Aorta (tissue), 5 donors: Measurements from ENCODE around the gene TTLL8. TPM values are rescaled to one million over a fixed set of nuclear protein-coding genes. Genes with fewer than 3 reads are reported as not detected.
"Not testable (repeated sequence)": the region's sequence is repeated elsewhere in the genome, so short reads cannot be mapped to it uniquely, and the experiment has no call there.

Experiments used
- ATAC-seq: fragments of 200-7000 bp; cut with Tn5 transposase; one replicate; pipeline ENCODE4 v1.9.1; 2022; ENCODE audit warnings: moderate library complexity; ENCODE audit not compliant: low FRiP score
- DNase-seq, 2 donors: peaks; one replicate each; pipeline ENCODE4 v3.0.0-alpha.2; 2020
- H3K27ac ChIP-seq, 2 donors: one replicate each; pipeline ENCODE4 v1.5.1; 2013; ENCODE audit warnings: low read length in 2 of 2, mild to moderate bottlenecking in 2 of 2, moderate library complexity in 2 of 2, control low read depth in 1 of 2, inconsistent platforms in 1 of 2, low read depth in 1 of 2
- H3K27me3 ChIP-seq, 2 donors: one replicate each; pipeline ENCODE4 v1.6.1; 2013; ENCODE audit warnings: control low read depth in 1 of 2, low read length in 1 of 2, mild to moderate bottlenecking in 1 of 2, moderate library complexity in 1 of 2; ENCODE audit not compliant: insufficient read depth in 2 of 2, control insufficient read depth in 1 of 2
- H3K36me3 ChIP-seq, 2 donors: one replicate each; pipeline ENCODE4 v1.6.1; 2013; ENCODE audit warnings: control low read depth in 1 of 2, low read length in 1 of 2, mild to moderate bottlenecking in 1 of 2; ENCODE audit not compliant: insufficient read depth in 2 of 2, control insufficient read depth in 1 of 2
- H3K4me1 ChIP-seq, 2 donors: one replicate each; pipeline ENCODE4 v1.6.1; 2013; ENCODE audit warnings: low read length in 2 of 2, control low read depth in 1 of 2, mild to moderate bottlenecking in 1 of 2, moderate library complexity in 1 of 2; ENCODE audit not compliant: insufficient read depth in 2 of 2, control insufficient read depth in 1 of 2
- H3K4me3 ChIP-seq, 2 donors: one replicate each; pipeline ENCODE4 v1.5.1; 2013; ENCODE audit warnings: low read length in 2 of 2, control low read depth in 1 of 2, mild to moderate bottlenecking in 1 of 2
- H3K9me3 ChIP-seq: one replicate; pipeline ENCODE4 v1.6.1; 2013; ENCODE audit warnings: mild to moderate bottlenecking, low read length; ENCODE audit not compliant: control insufficient read depth
- WGBS, 2 donors: extraction: QIAGEN DNeasy Blood & Tissue Kit; methylation state at CpG; one replicate each; pipeline ENCODE4 v1.1.7; 2013; 5-methylcytosine and 5-hydroxymethylcytosine counted together
- intact Hi-C, 2 donors: fragments of 100-400 bp; cut with DNase I; formaldehyde crosslinking; loops; one replicate each; pipeline versions ENCODE4 v1.14.2 to v1.15.0; 2022
- polyA plus RNA-seq, 2 donors: library from polyadenylated mRNA; stranded (reverse); fragments of 200-250 nt; gene quantifications; one replicate each; pipeline ENCODE4 v1.2.3, GENCODE V29; 2013
- total RNA-seq, 2 donors: library from RNA; stranded (reverse); fragmentation: NEBNext Ultra II Directional; extraction: Animal tissue kit (Norgen Biotek cat#: 25700); gene quantifications; one replicate each; pipeline ENCODE4 v1.2.1, GENCODE V29; 2021
- donor health status: healthy with polysubstance abuse.
- donor health status: Bipolar disorder and iron deficiency.
- donor health status: DM: no; HTN: no; CAD: no.
- donor health status: DM: no; HTN: no; CAD: no.
- donor health status: DM: yes; HTN: yes; CAD: no.

The TTLL8 gene
- total and polyA plus RNA-seq, 4 donors, result not detected

DNA sequence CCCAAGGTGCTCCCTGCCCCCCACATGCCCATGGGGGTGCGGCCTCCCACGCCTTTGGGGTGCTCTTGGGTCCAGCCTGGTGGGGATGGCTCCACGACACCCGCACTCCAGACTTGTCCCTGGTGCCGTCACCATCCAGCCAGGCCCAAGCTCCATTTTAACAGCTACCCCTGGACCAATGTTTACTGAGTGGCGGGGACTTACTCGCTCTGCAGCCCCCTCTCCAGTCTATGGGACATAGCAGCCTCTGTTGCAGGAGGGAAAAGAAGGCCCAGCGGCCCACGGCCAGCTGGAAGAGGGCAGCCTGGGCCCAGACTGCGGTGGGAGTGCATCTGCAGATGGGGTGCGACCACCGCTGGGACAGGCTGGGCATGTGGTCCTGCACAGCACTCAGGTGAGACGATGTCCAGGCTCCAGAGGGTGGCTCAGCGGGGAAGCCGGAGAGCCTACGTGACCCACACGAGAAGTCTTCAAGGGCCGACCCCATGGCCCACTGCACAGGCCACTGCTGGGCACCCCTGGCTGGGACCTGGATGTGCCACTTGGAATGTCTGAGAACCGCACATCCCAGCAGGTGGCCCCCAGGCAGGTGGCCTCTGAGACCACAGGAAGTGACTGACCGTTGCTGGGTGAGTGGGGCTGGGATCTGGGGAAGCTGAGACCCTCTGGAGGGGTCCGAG is 63.6 kb downstream of the TTLL8 start:
- intact Hi-C loops, result no loop called here
- peak; percentile 5 for ATAC-seq

DNA sequence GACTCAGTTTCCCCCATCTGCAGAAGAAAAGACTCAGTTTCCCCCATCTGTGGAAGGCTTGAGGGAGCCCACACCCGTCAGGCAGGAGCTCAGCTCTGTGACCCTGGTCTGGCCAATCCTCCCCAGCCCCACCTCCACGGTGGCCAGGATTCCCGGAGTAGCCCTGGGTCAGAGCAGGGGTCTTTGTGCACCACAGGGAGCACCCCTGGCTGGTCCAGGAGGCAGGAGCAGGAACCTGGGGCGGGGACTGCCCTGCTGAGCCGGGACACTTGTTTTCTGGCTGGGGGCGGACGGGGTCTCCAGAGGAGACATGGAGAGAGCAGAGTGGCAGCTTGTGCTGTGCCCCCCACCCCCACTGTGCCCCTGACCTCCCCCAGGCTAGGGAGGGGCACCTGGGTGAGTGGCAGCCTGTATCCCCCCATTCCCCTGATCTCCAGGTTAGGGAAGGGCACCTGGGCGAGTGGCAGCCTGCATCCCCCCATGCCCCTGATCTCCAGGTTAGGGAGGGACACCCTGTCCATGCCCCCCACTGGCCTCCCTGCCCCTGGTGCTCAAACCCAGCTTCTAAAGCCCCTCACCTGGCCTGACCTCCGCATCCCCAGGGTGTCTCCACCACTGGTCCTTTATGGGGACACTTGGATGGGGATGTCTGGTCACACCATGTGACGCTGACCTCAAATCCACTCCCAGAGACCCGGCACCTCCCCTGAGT is 64.3 kb downstream of the TTLL8 start:
- intact Hi-C loops, result no loop called here
- Histone ChIP-seq H3K4me1 (no peaks in the 10 kb centered on the region), H3K27me3 (no peaks in the 10 kb centered on the region), H3K36me3 (no peaks in the 10 kb centered on the region), H3K4me3 (no peak overlapping the region), H3K27ac (no peak overlapping the region), H3K9me3 (peaks cover 2% of the 10 kb centered on the region)
- DNase-seq (peak in 1 of 2 donors; percentile 52), ATAC-seq (no peak)
- WGBS, 2 donors, result 72 to 76% methylated on average over 10 to 11 of the region's 11 CpGs

More for the DNA sequence above, 63.6 kb downstream of the TTLL8 start:
- Histone ChIP-seq H3K36me3 (no peaks in the 10 kb centered on the region), H3K27ac (no peak overlapping the region), H3K4me1 (no peaks in the 10 kb centered on the region), H3K4me3 (no peak overlapping the region), H3K9me3 (peaks cover 2% of the 10 kb centered on the region), H3K27me3 (no peaks in the 10 kb centered on the region)
- 94% methylated on average over 21 of the region's 21 CpGs for WGBS, 2 donors
- DNase-seq, result peak; percentile 41 to 67

DNA sequence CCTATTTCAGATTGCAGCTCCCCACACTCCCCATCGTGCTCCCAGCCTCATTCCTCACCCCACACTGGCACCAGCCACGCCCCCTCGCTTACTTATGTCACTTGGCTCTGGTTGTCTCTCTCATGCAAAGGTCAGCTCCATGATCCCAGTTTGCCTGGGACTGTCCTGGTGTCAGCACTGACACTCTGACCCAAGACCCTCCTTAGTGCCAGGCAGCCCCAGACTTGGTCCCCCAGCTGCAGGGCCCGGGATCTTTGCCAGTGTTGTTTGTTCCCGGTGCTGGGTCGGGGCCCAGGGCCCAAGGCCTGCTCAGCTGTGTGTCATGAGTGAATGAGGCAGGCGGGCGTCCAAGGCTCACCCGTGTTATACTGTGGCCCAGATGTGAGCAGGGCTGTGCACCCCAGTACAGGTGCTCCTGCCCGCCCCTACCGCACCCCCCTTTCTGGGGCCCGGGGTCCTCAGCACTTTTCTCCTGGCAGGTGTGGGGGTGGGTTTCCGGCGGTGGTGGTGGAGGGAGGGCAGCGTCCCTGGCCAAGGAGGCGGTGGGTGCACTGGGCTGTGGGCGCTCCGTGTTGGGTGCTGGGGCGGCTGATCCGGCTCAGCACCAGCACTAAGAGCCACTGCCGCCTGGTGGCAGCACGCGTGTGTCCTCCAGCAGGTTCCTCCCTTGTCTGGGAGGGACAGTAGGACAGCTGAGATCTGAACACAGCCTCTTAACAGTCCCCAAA is 65.0 kb downstream of the TTLL8 start:
- Histone ChIP-seq H3K9me3 (peaks cover 2% of the 10 kb centered on the region), H3K4me3 (no peak overlapping the region), H3K4me1 (no peaks in the 10 kb centered on the region), H3K36me3 (no peaks in the 10 kb centered on the region), H3K27me3 (no peaks in the 10 kb centered on the region), H3K27ac (no peak overlapping the region)
- peak; percentile 81 to 84 for DNase-seq
- intact Hi-C loops, result no loop called here
- ATAC-seq, result peak; percentile 56
- 27 to 29% methylated on average over 22 to 23 of the region's 23 CpGs for WGBS, 2 donors

DNA sequence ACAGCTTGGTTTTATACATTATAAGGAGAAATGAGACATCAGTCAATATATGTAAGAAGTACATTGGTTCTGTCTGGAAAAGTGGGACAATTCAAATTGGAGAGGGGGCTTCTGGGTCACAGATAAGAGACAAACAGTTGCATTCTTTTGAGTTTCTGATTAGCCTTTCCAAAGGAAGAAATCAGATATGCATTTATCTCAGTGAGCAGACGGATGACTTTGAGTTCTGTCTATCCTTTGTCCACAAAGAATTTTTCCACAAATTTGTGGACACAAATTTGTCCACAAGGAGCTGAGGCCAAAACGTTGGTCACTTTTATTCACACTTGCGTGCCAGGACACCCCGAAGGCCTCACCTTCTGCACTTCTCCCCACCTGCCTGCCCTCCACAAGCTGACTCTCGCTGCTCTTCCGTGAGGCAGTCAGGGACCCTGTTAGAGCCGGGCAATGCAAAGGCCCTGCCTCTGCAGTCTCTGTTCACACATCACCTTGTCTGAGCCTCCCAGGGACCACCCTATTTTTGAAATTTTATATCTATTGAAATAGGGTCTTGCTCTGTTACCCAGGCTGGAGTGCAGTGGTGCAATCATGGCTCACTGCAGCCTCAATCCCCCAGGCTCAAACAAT is 66.1 kb downstream of the TTLL8 start:
- H3K4me3 ChIP-seq, result no peak overlapping the region
- DNase-seq, result peak in 1 of 2 donors; percentile 5
- H3K27ac ChIP-seq, result no peak overlapping the region
- H3K9me3 ChIP-seq, result peaks cover 2% of the 10 kb centered on the region
- H3K36me3 ChIP-seq, result no peaks in the 10 kb centered on the region
- no peaks in the 10 kb centered on the region for H3K4me1 ChIP-seq
- H3K27me3 ChIP-seq, result no peaks in the 10 kb centered on the region
- intact Hi-C loops, result no loop called here
- 85 to 90% methylated on average over 7 of the region's 7 CpGs for WGBS, 2 donors
- ATAC-seq, result no peak

DNA sequence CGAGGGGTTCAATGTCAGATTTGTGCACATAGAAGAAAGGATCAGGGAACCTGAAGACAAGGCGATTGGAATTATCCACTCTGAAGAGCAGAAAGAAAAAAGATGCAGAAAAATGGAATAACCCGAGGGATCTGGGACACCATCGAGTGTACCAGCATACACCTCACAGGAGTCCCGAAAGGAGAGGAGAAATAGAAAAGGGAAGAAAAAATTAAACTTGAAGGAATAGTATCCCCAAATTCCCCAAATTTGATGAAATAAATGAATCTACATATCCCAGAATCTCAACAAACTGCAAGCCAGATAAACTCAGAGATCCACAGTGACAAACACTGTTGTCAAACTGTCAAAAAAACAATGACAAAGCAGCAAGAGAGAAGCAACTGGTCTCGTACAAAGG is 66.9 kb downstream of the TTLL8 start:
- Histone ChIP-seq H3K36me3 (no peaks in the 10 kb centered on the region), H3K9me3 (peaks cover 2% of the 10 kb centered on the region), H3K27me3 (no peaks in the 10 kb centered on the region), H3K4me3 (no peak overlapping the region), H3K4me1 (no peaks in the 10 kb centered on the region), H3K27ac (no peak overlapping the region)
- DNase-seq, result no peak
- intact Hi-C loops, result no loop called here
- no peak for ATAC-seq
- 90 to 91% methylated on average over 6 of the region's 6 CpGs for WGBS, 2 donors

DNA sequence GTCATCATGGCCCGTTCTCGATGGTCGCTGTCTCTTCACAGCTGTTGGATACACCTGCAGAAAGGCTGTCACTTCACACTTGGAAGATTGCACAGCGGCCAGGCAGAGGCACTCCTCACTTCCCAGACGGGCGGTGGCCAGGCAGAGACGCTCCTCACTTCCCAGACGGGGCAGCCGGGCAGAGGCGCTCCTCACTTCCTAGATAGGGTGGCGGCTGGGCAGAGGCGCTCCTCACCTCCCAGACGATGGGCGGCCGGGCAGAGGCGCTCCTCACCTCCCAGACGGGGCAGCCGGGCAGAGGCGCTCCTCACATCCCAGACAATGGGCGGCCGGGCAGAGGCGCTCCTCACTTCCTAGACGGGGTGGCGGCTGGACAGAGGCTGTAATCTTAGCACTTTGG is 68.3 kb downstream of the TTLL8 start:
- intact Hi-C loops, result not testable (repeated sequence)

DNA sequence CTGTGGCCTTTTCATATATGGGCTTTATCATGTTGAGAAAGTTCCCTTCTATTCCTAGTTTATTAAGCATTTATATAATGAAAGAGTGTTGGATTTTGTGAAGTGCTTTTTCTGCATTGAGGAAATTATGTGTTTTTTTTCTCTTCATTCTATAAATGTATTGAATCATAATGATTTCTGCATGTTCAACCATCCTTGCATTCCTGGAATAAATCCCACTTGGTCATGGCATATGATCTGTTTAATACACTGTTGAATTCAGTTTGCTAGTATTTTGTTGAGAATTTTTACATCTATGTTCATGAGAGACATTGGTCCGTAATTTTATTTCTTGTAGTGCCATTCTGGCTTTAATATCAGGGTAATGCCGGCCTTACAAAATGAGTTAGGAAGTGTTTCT is 71.8 kb downstream of the TTLL8 start:
- no peak overlapping the region for H3K27ac ChIP-seq
- no peaks in the 10 kb centered on the region for H3K36me3 ChIP-seq
- no peak for ATAC-seq
- H3K27me3 ChIP-seq, result no peaks in the 10 kb centered on the region
- WGBS, 2 donors, result 93 to 96% methylated on average over 2 of the region's 2 CpGs
- H3K4me1 ChIP-seq, result no peaks in the 10 kb centered on the region
- intact Hi-C loops, result no loop called here
- H3K4me3 ChIP-seq, result no peak overlapping the region
- peaks cover 2% of the 10 kb centered on the region for H3K9me3 ChIP-seq
- no peak for DNase-seq

More for the DNA sequence above, 68.3 kb downstream of the TTLL8 start:
- not testable (repeated sequence) for H3K9me3 ChIP-seq, H3K27ac ChIP-seq, ATAC-seq, H3K4me3 ChIP-seq, H3K4me1 ChIP-seq, H3K36me3 ChIP-seq, H3K27me3 ChIP-seq
- DNase-seq, result peak in 1 of 2 donors; percentile 46
- WGBS, 2 donors, result 93 to 94% methylated on average over 19 to 24 of the region's 24 CpGs

DNA sequence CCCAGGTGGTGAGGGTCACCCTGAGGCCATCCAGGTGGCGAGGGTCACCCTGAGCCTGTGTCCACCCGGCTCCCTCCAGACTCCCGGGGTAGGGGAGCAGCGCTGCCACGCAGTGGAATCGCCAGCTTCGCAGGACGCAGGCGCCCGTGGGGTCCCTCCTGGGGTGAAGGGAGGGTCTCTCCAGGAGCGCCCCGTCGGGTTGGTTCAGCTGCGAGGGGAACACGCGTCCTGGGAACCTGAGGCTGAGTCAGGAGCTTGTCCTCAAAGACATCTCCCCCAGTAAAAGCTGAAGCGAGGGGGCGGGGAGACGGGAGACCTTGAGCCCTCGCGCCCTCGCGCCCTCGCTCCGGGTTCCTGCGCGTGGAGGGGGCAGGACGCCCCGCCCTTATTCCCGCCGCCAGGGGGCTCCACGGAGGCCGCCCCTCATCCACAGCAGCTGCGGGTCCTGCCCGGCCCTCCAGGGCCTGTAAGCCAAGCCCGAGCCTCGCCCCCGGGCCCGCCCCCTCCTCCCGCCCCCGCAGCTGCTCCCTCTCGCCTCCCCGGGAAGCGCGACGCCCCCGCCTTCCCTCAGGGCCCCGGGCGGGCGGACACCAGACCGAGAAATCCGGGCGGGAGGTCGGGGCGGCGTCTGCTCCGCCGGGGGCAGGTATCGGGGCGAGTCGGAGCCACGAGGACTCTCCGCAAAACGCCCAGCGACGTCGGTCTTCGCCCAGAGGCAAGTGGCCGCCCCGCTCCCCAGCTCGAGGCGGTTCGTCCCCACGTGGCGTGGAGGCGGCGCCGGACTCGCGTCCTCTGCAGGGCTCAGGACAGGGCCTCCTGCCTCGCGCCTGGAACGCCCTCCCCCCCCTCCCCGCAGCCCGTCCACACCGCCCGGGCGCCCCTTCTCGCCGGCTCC is 74.7 kb downstream of the TTLL8 start:
- no peak overlapping the region for H3K27ac ChIP-seq
- no peaks in the 10 kb centered on the region for H3K4me1 ChIP-seq
- H3K4me3 ChIP-seq, result no peak overlapping the region
- WGBS, 2 donors, result 12 to 16% methylated on average over 61 to 90 of the region's 90 CpGs
- ATAC-seq (peak; percentile 33), DNase-seq (peak; percentile 44 to 75)
- H3K36me3 ChIP-seq, result no peaks in the 10 kb centered on the region
- no peaks in the 10 kb centered on the region for H3K27me3 ChIP-seq
- H3K9me3 ChIP-seq, result no peaks in the 10 kb centered on the region
- intact Hi-C loops, result loop anchor here in 1 of 2 donors (5.0 kb wide), 1 partner anchor 44 kb away; no protein-coding TSS in a partner anchor
